Left colon (tissue), 2 donors: ENCODE measurements around the gene DCT. TPM values are rescaled to one million over a fixed set of nuclear protein-coding genes. Genes with fewer than 3 reads are reported as not detected.

Experiments
- ATAC-seq: fragments of 200-7000 bp; cut with Tn5 transposase; one replicate; pipeline ENCODE4 v1.9.1; 2020; ENCODE audit warnings: mild to moderate bottlenecking, moderate library complexity
- DNase-seq, 2 donors: peaks; one replicate each; pipeline ENCODE4 v3.0.0-alpha.2; 2020
- intact Hi-C, 2 donors: fragments of 100-400 bp; cut with DNase I in 1 of 2; cut with micrococcal nuclease in 1 of 2; formaldehyde crosslinking; loops; one replicate each; pipeline versions ENCODE4 v1.11.2 to v1.14.0; 2022; cut with DNase I, micrococcal nuclease
- total RNA-seq, 2 donors: library from RNA; stranded (reverse); fragmentation: NEBNext Ultra II Directional; extraction: Animal tissue kit (Norgen Biotek cat#: 25700); gene quantifications; one replicate each; pipeline ENCODE4 v1.2.1, GENCODE V29; 2021
- donor health status: DM: no; HTN: no; CAD: no.
- donor health status: DM: yes; HTN: yes; CAD: no.

DCT gene
- total RNA-seq, 2 donors from 2014 or later, result 0.08 TPM; not detected in 1

DNA sequence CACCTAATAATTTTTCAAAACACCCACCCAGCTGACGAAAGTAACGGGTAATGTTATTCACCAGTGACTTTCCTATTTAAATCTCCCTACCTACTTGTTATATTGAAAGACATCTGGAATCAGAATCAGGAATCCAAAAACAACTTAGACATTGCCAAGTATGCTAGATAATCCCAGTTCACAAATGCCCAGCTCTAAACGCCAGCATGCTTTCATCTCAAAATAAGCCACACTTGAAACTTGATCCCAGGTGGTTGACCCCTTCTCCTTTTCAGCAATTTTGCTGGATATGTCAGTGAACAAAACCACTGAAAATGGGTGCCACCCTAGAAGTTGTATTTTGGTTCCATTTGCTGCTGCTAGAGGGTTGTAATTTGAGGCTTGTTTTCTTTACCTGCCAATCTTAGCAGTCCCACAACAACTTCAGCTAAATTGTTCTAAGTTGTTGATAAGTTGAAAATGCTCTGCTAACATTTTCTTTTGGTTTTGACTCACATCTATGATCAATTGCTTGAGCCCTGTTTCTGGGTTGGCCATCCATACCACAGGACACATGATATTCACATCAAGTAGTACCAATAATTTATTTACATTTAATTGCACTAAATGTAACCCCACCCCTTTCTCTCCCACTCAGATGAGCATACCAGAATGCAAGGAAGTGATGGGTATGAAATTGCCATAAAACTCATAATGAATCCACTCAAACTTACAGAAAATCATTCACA, 66.4 kb downstream of the DCT start:
- intact Hi-C loops, result no loop called here
- DNase-seq, result no peak
- ATAC-seq, result no peak

DNA sequence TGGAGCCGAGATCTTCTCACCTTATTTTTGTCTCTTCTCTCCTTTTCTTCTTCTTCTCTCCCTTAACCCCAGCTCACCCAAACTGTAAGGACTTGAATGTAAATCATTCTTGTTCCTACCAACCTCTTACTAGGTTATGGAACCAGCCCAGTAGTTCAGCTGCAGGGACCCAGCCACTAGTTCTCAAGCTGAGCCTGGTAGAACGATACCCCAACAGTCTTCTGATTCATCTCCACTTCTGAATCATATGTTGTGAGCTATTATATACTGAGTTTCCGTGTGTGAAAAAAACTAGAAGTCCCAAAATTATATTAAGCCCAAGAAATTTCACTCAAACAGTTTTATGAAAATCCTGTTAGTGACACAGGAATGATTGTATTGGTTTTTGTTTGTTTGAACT, 67.7 kb downstream of the DCT start:
- DNase-seq (no peak), ATAC-seq (no peak)
- intact Hi-C loops, result no loop called here

DNA sequence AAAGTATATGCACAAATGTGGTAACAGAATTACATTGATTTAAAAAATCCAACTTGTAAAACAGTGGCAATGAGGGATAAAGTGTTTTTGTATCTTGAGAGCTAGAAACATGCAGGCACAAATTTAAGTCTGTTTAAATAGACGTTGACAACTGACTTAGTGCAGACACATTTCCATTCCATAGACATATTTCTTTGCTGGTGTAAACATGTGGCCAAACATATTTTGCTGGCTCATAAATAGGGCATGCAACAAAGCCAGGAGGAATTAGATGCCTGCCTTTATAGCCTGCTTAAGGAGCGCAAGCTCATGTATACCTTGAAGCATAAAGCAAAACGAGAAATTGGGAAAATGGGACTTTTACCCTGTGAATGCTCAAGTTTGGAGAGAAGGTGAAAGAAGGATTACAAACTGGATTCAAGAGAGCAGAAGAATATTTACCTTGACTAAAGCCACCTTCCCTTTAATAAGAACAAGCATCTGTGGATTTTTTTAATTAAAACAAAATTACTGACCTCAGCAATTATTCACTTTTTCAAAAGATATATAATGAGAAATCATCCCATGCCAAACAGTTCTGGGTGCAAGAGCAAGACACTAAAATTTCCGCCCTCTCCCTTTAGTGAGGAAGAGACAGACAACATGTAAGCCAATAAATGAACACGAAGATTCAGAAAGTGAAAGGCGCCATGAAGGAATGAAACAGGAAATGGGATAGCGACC, 71.0 kb downstream of the DCT start:
- DNase-seq, result no peak

DNA sequence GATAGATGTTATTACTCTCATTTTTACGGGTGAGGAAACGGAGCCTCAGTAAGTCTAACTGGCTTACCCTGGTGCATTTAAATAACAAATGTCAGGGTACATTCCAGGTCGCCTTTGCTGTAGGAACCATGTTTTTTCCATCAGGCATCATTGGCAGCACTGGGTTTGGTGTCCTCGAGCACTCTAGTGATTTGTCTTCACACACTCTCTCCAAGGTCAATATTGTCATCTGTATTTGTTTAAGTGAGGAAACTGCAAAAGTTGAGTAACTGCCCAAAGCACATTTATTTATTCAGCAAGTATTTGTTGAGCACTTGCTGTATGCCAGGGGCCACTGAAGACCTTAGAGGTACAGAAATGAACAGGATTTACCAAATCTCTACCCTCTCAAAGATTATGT, 78.6 kb downstream of the DCT start:
- ATAC-seq (no peak), DNase-seq (no peak)
- intact Hi-C loops, result no loop called here

More for the DNA sequence above, 71.0 kb downstream of the DCT start:
- intact Hi-C loops, result no loop called here
- ATAC-seq, result no peak

DNA sequence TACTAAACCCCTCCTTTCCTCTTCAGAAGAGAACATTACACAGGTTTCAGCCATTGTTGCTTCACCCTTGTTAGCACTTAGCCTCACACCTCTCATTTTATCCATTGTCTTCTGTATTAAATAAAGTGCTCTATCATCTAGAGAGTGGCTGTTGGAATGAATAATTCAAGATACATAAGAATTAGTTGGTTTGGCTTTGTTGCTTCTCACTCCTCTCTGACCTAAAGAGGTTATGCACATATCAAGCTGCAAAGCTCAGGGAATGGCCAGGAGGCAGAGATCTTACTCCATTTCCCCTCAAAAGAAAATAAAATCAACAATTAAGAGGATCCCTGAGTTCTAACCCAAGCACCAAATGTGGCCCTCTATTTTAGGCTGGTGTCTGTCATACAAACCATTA, 79.7 kb downstream of the DCT start:
- intact Hi-C loops, result no loop called here
- DNase-seq (no peak), ATAC-seq (no peak)

DNA sequence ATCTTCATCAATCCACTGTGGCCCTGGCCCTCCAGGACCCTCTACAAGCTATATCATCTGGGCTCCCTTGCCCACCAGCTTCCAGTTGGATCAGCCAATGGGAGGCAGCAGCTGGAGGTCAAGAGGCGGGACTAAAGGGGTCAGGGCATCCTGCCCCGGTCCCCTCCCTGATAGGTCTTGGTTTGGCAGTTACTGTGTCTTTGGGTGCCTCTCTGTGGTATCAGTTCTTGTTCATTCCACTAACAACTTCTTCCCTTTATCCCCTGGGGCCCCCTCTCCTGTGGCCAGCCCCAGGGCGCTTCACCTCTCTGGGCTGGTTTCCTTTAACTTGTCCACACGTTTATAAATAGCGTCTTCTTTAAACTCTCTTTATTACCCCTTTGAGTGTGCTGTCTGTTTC, 83.6 kb downstream of the DCT start:
- DNase-seq (no peak), ATAC-seq (no peak)
- intact Hi-C loops, result no loop called here

DNA sequence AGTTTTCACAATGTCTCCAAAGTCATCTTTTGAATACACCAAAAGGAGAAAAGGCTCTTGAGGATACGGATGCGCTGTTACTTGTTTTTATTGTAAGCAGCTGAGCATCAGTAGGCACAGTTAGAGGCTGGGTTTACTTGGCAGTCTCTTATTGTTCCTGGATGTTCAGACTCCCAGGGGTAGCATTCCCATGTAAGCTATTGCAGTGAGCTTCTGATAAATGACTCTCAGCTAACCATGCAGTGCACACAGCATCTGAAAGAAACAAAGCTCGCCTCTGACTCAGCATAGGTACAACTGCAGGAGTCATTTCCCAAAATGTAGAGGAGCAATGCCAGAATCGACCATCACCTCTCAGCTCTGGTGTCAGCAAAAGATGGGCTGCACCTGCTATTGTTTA, 84.8 kb downstream of the DCT start:
- ATAC-seq (no peak), DNase-seq (no peak)
- intact Hi-C loops, result no loop called here

DNA sequence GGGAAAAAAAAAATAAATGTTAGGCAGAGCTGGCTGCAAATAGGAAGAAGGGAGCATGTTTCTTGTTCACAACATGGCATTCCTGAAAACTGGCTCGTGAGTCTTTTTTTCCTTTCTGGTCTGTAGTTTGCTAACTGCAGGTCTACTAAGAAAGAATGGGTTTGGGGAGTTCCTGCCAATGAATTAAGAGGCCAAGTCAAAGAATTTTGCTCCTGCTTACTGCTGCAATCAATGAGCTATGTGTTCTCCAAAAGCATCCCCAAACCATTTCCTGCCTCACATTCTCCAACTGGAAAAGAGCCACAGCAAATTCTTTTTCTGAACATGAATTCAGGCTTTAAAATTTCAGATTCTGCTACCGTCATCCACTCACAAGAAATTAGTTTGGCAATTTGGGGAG, 88.6 kb downstream of the DCT start:
- intact Hi-C loops, result no loop called here
- ATAC-seq (no peak), DNase-seq (no peak)

DNA sequence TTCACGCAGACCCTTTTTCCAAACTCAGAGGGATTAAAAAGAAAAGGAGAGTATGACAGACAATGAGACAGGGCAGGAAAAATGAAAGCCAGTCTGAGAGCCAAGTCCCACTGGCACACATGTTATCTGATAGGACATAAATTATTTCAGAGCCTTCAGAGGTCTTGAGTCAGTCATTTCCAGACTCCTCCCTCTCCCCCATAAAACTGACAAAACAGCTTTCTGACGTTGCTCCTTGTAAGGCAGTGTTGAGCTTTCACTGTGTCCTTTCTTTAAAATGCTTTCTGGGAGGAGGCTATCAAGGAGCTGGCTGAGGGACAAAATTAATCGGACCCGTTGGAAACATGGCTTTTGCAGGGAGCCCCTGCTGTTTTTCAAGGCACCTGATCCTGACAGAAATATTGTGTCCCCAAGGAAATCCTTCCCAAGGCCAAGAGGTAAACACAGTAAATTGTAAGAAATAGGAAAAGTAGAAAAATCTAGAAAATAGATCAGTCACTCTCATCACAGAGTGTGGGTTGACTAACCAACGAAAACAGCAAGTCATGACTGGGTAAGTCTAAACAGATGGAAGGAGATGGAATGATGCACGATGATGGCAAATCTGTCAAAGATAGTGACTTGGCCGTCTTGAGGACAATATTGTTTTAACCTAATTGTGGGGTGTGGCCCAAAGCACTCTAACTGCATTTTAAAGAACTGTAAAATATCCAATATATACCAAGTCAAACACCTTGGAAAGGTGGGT, 89.7 kb downstream of the DCT start:
- ATAC-seq, result no peak
- intact Hi-C loops, result no loop called here

DNA sequence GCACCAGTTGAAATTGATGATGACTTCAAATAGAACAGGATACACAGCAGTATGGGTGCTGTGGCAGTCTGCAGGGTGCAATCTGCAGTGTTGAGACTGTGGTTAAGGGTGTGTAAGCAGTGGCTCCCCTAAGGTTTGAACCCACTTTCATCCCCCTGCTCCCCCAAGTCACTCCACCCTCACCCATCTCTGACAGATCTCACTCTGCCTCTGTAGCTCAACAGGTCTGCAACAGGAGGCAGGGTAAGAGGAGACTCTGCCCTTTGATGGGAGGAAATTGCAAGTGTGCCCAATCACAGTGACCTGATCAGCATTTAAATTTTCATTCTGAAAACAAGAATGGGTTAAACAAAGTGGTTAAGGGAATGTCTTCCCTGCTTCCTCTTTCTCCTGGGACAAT, 92.4 kb downstream of the DCT start:
- intact Hi-C loops, result no loop called here
- DNase-seq (no peak), ATAC-seq (no peak)

More for the DNA sequence above, 89.7 kb downstream of the DCT start:
- no peak for DNase-seq

Other genes with a start within 250 kb of the DCT start
- gene TGDS, start 116.5 kb upstream of the DCT start, total RNA-seq, result 1 to 10 TPM; 7.8 to 8.3 TPM
- gene GPR180, start 122.2 kb upstream of the DCT start, total RNA-seq, result 1 to 10 TPM; 3.4 to 3.7 TPM
- not detected for gene SOX21, start 232.9 kb upstream of the DCT start, total RNA-seq